Stimulated activated CD8-positive, alpha-beta memory T cell treated with anti-CD3 and anti-CD28 coated beads, Interleukin-4, amount 100 ng/mL, for 4 hours (primary cell): ENCODE measurements around the gene WNT7A.
"Not testable (repeated sequence)": the region's sequence is repeated elsewhere in the genome, so short reads cannot be mapped to it uniquely, and the experiment has no call there.

ENCODE experiments used
- DNase-seq, 2 donors: peaks; one replicate each; pipeline ENCODE4 v3.0.0-alpha.2; 2020; ENCODE audit warnings: low read depth in 2 of 2, low spot score in 1 of 2

The WNT7A gene

DNA sequence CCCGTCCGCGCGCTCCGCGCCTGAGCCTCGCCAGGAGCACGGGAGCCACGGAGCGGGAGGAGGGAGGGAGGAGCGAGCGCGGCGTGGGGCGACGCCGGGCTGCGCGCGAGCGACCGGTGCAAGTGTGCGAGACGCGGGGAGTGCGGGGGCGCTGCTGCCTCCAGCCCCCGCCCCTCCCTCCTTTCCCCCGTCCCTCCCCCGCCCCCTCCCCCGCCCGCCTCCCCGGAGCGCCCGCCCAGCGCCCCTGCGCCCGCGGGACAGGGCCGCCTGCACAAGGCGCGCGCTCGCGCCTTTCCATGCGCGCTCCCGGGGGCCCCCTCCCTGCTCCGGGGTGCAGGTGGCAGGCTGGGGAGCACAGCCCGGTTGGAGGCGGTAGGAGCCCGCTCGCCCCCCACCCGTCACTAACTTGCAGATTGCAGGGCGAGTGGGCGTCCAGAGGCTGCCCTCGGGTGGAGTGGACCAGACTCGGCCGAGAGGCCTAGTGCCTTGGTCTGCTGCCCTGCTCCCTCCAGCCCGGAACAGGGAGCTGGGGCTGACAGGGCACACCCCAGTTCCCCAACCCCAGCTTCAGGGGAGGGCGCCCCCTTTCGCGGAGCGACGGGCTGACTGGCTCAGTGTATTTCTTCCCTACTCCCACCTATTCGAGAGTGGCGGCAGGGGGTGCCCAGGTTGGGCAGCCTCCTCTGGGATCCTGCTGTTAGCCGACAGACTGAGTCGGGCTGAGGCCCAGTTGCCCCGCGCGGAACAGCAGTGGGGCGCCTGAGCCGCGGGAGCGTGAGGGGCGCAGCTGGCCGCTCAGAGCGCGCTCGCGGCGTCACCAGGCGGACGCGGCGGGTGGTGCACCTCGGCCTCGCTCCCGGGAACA, at the start of gene WNT7A:
WNT7A (minus strand) TSS at position 126 of the 865 bp plus-strand sequence. CDS start 255 bp downstream, outside the sequence.
- no peak for DNase-seq

DNA sequence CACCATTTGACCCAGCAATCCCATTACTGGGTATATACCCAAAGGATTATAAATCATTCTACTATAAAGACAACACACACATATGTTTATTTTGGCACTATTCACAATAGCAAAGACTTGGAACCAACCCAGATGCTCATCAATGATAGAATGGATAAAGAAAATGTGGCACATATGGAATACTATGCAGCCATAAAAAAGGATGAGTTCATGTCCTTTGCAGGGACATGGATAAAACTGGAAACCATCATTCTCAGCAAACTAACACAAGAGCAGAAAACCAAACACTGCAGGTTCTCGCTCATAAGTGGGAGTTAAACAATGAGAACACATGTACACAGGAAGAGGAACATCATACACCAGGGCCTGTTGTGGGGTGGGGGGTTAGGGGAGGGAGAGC, 48.9 kb upstream of the WNT7A start:
- not testable (repeated sequence) for DNase-seq

DNA sequence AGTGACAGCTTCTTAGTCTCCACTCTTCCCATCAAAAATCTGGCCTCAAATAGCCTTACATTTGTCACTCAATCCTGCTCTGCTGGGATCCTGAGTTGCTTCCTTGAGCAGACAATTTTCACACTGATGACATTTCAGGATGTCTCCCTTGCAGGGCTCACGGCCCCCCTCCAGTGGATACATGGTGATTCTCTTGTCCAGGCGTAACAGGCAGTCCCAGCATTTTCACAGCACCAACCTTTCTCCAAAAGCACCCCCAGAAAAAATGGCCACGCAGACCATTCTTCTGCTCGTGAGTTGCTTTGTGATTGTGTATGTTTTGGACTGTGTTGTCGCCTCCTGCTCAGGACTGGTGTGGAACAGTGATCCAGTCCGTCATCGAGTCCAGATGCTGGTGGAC, 47.4 kb upstream of the WNT7A start:
- no peak for DNase-seq

DNA sequence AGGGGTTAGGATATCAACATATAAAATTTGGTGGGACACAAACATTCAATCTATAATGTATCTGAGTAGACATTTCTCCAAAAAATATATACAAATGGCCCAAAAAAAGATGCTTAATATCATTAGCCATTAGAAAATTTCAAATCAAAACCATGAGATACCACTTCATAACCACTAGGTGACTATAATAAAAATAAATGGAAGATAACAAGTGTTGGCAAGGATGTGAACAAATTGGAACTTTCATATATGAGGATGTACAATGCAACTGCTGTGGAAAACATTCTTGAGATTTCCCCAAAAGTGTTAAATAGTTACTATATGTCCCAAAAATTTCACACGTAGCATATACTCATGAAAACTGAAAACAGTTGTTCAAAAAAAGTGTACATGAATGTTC, 36.5 kb upstream of the WNT7A start:
- DNase-seq, result no peak

DNA sequence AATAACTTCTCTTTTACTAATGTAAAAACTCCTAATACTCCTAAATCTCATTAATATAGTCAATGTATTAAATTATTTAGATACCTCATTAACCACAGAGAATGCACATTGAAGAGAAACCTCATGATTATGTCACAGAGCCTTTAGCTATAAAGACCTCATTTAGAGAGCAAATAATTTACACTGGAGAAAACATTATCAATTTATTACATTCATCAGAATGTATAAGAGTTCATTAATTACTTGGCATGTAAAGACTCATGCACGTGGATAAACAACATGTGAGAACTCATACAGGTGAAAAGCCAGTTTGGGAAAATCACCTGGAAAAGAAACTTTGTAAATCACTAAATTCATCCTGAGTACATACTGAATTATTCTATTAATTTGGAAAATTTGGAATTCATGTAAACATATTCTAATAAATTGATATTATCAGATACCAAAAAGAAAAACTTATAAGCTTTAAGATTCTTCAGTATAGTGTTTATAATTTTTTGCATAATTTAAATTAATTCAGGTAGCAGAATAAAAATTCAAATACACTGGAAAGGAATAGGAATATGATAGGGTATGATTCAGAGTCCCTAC, 22.9 kb upstream of the WNT7A start:
- DNase-seq, result no peak

DNA sequence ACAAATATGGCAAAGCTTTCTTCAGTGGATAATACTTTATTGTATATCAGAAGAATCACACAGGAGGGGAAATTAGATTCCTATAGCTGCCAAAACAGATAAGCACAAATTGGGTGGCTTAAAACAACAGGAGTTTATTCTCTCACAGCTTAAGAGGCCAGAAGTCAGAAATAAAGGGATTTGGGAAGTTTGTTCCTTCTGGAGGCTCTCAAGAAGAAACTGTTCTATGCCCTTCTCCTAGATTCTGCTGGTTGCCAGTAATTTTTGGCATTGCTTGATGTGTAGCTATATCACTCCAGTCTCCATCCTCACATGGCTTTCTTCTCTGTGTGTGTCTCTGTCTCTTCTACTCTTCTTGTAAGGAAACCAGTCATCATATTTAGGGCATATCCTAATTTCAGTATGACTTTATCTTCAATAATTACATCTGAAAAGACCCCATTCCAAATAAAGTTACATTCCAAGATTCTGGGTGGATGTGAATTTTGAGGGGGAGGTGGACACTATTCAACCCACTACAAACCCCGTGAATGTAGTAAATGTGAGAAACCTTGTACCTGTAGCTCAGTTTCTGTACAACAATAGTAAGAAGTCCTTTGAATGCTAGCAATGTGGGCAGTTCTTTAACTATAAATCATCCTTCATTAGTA, 22.2 kb upstream of the WNT7A start:
- DNase-seq, result no peak

DNA sequence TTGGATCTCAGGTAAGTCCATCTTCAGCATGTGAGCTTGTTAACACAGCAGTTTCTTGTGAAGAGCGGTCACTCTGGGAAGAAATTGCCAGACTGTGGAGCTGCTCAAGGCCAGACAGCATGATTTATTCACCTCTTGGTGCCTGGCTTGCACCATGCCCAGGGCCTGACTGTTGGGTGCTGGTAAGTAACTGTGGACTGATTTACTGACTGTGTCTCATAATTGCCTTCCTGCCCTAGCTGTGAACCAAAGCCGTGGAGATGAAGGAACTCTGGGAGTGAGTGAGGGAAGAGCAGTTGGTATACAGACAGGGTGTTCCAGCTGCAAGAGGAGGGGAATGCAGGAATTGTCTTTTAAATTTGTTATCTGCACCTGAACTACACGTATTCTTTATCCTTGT, 18.5 kb upstream of the WNT7A start:
- DNase-seq, result no peak

DNA sequence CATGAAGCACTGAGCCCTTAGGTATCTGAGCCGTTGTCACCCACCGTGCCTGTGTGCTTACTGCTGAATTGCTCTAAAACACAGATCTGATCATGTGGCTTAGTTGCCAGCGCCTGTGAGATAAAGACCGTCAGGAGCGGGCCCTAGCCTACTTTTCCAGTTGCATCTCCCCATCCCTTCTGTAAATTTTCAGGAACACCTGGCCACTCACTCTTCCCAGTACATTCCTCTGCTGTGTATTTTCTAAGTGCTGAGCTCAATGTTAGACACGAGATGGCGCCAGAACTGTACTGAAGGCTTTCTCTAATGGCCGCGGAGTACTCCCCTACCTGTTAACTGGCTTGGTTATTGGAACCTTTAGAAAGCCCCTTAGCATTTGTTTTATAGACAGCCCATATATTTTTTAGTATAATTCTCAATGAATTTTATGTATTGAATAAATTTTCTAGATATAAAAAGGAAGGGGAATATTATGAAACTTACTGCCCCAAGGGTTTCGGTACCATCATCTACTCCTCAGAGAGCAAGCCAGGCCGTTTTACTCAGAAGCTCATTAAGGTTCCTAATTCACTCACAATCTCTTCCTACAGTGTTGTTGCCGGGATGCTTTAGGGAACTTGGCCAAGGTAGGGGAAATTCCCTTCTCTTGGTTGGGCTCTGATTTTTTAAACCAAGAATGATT, 16.7 kb upstream of the WNT7A start:
- no peak for DNase-seq

DNA sequence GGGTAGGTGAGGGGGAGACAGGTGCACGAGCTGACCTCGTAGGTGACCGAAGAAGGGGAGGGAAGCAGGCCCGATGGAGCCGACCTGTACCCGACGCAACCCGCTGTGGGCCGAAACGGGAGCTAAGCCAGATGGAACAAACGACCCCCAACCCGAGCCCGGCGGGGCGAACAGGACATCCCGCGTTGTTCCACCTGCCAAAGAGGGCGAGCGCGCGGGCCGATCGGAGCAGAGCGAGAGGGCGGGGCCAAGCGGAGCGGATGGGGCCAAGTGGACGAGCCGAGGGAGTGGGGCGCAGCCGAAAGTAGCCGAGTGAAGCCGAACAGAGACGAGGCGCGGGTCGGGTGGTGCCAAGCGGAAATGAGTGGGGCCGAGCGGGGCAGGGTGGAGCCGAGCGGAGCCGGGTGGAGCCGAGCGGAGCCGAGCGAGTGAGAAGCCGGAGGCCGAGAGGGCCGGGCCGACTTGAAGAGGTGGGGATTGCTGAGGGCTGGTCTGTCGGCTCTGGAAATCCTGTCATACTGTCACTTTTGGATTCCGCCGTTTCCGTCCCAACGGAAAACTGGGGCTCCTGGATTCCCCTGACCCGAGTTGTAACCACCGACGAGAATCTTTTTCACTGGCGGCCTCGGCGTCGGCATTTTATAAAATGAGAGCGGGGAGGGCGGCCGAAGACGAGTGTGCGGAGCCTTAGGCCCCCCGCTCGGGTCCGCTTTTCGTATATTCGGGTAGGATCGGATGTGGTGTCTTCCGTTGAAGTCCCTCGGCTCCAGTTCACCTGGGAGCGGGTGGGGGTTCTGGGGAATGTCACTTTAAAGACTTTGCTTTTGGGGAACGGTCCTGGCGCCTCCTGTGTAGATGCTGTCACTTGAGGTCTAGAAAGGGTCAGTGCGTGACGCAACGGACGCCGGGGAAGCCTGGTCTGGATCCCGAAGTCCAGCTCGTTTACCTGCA, 15.6 kb upstream of the WNT7A start:
- DNase-seq, result peak; percentile 75 to 86

DNA sequence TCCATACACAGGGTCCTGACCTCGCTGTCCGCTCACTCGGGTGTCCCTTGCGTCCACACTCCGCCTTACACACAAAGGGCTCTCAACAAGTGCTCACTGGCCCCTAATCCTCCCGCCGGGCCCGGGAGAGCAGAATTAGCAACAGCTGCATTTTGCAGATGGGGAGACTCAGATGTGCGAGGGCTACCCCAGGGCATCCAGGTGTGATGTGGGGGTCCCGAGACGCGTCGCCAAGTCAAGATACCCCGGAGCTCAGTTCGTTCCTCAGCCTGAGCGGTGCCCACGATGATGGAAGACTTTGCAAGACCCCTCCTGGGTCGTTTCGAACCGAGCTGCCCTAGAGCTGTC, 14.9 kb upstream of the WNT7A start:
- DNase-seq, result no peak

DNA sequence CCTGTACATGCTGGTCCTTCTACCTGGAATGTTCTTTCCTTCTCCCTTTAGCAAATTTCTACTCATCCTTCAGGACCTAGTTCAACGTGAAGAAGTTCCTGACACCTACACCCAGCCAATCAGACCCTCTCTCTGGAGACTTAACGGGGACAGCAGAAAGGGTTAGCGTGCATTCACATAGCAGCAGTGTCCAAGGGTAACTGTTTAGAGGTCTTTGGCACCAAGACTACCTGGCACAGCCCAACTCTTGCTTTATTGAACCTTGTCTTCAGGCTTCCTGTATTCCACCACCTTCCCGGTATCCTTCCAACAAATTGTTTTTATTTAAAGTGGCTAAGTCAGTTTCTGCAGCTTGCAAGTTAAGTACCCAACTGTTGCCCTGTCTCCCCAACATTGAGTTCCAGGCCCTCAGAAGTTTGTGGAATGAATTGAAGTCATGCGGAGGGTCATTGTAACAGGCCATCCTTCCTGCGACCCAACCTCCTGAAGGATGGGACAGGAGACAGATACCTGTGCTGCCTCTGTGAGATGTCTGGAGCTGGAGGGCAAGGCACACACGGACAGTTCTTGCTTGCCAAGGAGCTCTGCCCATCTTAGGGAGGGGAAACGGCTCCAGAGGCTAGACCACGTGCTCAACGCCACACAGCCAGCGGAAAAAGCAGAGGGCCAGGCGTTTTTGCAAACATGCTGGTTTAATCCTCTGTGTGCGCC, 14.4 kb upstream of the WNT7A start:
- DNase-seq, result no peak

DNA sequence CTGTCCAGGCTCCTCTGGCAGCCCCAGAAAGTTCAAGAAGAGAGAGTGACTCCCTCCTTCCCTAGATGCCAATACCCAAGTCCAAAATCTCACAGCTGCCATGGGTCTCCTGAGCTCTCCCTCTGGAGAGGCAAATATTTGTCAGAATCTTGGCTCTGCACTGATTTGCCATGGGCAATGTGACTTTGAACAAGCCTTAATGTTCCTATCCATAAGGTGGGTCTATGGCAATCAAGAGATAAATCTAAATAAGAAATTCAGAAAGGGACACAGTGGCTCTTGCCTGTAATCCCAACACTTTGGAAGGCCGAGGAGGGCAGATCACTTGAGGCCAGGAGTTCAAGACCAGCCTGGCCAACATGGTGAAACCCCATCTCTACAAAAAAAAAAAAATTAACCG, 12.4 kb upstream of the WNT7A start:
- DNase-seq, result no peak

DNA sequence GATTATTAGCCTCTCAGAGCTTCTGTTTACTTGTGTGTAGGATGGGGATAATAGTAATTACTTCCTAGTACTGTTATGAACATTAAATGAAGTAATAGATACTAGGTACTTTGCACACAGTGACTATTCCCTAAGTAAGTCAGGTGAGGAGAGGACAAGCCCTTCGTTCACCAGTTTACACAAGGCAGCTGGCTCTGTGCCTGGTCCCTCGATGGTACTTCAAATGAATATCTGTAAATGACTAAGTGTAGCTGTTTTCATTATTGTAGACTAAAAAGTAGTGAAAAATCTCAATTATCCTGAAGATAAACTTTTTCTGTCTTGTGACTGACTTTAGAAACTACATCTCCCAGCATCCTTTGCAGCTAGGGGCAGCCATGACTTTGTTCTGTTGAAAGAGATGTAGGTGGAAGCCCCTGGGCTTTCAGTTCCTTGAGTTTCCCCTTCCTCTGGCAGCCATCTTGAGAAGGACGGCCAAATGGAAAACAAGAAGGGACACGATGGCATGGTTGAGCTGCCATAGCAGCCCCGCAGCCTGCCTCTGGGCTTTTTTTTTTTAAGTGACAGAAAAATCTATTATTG, 11.7 kb upstream of the WNT7A start:
- DNase-seq, result no peak

DNA sequence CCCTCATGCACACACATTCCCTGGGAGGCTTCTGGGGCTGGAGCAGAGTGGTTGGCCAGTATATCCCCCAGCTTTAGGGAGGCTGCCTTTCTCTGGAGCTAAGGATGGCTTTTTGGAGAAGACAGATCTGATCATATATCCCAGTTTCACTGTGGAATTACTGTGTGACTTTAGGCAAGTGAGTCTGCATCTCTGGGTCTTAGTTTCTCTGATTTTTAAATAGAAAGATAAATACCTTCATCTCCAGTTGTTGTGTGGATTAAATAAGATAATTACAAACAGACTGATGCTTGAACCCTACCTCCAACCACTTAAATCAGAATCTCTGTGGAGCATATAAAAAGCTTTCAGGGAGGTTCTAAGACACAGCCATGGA, 11.1 kb upstream of the WNT7A start:
- DNase-seq, result no peak

DNA sequence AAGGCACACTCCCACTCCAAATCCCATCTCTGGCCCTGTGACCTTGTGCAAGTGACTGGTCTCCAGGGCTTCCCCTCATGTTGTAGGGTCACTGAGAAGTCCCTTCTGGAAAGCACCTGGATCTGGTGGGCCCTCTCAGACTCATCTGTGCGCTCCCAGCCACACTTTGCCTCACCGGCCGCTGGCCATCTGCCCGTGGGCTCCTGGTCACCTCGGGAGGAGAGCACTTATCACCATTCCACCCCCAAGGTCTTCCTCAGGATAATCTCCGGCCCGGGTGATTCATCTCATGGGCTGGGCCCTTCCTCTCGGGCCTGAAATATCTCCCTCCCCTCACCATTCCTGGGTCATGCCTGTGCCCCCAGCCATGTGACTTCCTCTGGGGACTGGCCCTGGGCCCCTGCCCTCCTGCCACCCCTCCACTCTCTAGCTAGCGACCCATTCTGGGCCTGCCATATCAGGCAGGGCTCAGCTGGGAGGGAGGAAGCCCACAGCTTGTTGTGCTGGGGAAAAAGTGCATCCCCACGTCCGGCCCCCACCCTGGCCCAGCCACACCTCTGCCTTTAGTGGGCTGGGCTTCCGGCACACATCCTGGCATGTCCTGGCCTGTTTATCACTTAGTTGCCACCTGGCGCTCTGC, 10.6 kb upstream of the WNT7A start:
- no peak for DNase-seq

DNA sequence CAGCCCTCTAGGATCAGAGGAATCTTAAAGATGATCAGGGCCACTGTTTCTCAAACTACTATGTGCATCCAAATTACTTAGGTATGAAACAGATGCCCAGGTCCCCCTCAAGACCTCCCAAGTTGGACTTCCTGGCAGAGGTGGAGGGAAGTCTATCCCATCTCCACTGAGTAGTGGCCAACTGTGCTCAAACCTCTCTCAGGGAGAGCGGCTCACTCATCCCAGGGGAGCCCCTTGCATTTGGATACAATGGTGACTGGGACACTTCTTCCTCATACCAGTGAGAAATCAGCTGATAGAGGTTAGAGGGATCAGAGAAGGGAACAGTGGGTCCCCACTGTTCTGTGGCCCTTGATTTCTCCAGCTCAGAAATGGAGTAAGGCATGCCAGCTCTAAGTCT, 8.7 kb upstream of the WNT7A start:
- DNase-seq, result no peak

DNA sequence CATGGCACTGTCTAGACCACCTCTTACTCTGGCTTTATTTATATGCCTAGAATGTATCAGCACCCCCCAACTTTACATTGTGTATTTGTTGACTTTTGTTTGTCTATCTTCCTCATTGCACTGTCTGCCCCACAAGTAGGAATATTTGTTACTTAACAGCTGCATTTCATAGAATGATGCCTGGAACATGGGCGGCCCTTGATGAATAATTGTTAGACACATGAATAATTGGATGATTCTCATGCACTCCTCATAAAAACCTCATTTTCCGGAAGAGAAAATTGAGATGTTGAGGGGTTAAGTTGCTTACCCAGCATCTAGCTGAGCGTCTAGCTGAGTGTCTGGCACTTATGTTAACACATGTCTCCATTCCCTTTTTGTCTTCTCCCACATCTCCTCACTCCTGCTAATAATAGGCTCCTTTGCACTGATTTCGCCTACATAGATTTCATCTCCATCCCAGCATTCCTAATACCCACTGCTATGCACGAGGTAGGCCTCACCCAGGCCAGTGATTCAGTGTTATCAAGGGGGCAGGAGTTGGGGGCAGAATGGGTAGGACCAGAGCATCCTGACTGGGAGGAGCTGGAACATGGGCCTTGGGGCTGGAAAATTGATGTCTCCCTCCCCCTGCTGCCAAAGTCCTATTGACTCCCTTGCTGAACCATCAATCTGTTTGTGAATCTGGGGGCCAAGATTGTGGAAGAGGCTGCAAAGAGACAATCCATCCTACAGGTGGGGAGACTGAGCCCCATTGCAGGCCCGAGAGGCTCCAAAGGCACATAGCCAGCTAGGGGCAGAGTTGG, 7.8 kb upstream of the WNT7A start:
- DNase-seq, result no peak

DNA sequence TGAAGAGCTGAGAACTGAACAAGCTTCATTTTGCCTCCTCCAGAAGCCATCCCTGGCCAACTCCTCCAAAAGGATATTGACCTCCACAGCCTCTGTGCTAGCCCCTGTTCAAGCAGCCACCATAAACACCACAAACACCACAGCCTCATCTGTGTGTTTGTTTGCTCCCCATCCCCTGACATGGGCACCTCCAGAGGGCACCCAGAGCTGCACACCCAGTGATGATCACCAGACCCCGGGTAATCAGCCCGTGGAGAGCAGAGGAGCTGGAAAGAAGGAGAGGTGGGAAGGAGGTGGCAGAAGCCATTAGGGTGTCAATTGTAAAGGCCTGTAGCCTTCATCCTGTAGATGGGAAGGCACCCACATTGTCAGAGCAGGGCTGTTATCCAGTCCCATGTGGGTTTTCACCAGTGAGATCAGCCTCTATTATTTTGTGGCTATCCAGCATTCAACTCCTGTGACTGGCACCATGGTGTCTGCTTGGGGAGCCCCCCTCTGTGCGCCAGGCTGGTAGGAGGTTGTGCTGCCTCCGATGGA, 6.8 kb upstream of the WNT7A start:
- DNase-seq, result no peak
